Suppressor macrophage treated with lipopolysaccharide for 4 hours (primary cell): Measurements from ENCODE around the gene QTRT2.

Experiments used
- DNase-seq: peaks from one replicate; pipeline ENCODE4 v3.0.0-alpha.2; 2020

Gene QTRT2

DNA sequence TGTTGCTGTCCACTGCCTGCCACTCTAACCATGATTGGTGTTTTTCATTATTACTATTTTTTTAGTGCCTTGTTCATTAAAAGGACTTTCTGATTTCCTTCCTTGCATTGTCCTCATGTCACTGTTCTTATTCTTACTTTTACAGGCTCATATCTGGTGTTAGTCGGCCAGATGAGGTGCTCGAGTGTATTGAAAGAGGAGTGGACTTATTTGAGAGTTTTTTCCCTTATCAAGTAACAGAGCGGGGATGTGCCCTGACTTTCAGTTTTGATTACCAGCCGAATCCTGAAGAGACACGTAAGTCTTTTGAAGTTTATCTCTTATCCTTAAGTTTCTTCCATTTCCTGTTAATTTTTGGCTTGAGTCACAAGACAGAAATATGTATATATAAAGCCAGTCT lies 23.2 kb downstream of the QTRT2 start:
- no peak for DNase-seq

DNA sequence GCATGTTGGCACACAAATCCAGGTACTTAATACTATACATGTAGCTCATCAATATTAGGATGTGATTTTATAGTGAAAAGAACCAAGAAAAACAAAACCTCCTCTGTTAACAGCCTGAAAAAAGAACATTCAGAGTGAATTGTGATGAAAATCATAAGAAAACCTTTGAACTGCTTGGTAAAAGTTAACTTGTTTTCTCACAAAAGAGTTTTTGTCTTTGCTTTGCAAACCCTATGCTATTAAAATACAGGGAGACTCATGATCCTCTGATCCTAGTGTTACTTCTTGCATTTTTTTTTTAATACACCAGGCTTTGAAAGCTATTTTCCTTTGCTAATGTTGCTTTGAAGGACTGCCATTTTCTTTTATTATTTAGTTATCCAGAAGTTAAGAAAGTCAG lies 23.7 kb downstream of the QTRT2 start:
- DNase-seq = no peak

DNA sequence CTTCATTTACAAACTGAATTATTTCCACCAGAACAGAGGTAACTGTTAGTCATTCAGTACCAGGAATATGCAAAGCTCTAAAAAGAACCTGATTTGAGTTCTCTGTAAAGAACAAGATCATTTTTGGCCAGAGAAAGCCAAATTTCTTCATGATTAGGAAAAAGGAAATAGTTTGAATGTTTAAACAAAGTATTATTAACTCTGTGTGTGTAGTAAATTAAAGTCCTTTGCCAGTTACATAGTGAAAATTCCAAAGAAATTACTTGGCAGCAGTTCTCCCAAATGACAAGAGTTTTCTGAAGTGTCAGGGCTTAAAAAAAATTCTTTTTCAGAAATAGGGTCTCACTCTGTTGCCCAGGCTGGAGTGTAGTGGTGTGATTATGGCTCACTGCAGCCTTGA lies 24.5 kb downstream of the QTRT2 start:
- DNase-seq = no peak

- no peak for DNase-seq
Observed at GRCh38 chr3:114083112-114083511, 26.6 kb downstream of the QTRT2 start.

DNA sequence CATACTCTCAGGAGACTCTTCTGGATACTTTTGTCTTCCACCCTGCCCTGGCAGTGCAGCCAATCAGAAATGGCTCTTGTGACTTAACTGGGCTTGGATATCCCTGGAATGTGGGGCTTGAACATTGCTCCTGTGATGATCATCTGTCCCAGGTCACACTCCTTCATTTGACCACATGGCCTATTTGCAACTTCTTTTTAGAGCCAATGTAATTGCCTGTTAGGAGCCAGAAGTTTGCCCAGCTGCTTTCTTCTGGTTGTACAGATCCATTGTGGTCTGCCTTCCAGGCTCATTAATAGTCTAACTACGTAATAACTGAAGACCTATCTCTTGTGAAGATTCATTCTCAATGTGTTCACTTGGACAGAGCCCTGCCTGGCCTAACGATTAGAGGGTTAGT lies 29.8 kb downstream of the QTRT2 start:
- no peak for DNase-seq

- no peak for DNase-seq
Observed at GRCh38 chr3:114089675-114090074, 33.1 kb downstream of the QTRT2 start.

DNA sequence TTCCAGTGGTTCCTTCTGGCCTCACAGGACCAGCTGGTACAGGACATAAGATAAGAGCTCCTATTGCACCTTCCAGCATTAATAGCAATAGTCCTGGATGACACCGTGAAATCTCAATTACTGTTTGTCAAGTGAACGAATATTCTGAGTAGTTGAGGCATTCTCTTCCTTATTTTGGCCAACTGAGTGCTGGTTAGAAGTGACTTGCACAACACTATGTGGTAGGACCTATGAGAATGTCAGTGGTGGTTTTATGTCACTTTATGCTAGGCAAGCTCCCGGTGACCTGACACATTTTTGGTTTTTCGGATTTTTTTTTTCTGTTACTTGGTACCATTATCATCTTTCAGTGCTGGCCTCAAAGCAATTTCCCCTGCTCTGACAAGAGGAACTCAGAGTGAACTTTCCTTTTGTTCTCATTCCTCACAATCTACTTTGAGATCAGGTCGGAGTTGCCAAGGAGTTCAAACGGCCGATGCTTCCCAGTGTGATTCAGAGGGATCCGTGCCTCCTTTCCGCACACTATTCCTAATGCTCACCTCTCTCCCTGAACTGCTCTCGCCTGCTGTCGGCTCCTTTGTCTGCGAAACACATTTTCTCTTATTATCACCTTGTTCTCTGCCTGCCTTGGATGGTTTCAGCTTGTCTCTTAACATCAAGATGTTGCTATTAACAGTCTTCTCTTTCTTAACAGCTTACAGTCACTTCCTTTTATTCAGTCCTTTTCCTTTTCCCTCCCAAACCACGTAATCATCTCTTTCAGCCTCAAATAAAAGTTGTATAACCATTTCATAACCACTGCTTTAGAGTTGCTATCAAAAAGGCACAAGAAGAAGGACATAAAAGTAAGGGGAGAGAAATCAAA lies 35.8 kb downstream of the QTRT2 start:
- peak; percentile 29 for DNase-seq

DNA sequence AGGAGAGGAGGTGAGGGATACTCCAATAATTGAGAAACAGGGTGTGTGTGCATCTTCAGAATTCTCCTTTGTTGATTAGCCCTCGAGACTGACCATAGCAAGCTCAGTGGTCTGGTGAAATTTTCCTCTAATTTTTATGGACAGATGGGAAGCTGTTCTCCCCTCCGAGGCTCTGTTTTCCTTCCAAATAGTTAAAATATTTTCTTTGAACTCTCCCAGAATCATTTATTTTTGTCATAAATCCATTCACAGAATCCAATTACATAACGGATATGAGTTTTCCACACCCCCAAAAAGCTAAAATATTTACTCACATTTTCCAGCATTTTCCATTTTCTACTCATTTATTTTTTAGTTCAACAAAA lies 36.5 kb downstream of the QTRT2 start:
- no peak for DNase-seq

DNA sequence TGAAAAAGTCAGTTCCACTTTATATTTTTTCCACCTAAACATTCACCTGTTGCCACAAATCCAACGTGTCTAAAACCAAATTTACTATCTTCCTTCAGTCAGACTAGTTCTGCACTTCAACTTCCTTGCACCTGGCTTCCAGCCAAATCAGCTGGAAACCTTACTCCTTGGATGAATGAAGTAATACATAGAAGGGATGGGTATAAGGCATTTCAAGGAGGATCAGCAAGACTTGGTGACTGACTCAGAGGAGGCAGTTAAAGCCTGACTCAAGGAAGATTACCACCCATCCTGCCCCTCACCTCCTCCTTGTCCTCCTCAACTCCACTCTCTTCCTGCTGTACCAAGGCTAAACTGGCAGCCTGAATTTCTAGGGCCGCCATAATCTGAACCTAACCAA lies 37.1 kb downstream of the QTRT2 start:
- DNase-seq = no peak

DNA sequence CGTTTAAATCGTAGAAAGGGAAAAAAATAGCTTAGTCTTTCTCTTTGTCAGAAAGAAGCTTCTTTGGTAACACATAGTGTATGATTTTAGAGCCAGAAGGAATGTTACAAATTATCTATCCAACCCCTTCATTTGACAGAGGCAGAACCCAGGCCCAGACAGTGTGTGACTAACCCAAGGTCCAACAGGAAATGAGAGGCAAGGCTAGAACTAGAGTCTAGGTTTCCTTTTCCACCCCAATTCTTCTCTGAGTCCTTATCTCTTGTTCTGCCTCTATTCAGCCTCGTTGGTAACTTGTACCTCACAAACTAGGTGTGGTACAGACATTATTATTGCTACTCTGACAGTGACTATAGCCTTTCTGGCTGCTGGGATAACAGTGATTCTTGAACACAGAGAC lies 39.3 kb downstream of the QTRT2 start:
- no peak for DNase-seq

- DNase-seq = no peak
Observed at GRCh38 chr3:114101101-114101500, 44.6 kb downstream of the QTRT2 start.

- no peak for DNase-seq
Observed at GRCh38 chr3:114103181-114103580, 46.6 kb downstream of the QTRT2 start.

- DNase-seq = no peak
Observed at GRCh38 chr3:114103858-114104257, 47.3 kb downstream of the QTRT2 start.

DNA sequence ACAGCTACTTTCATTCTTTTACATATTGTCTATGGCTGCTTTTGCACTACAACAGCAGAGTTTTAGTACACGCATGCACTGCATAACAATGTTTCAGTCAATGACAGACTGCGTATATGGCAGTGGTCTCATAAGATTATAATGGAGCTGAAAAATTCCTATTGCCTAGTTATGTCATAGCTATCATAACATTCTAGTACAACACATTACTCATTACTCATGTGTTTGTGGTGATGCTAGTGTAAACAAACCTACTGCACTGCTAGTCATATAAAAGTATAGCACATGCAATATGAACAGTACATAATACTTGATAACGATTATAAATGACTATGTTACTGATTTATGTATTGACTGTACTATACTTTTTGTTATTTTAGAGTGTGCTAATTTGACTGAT lies 47.9 kb downstream of the QTRT2 start:
- no peak for DNase-seq

DNA sequence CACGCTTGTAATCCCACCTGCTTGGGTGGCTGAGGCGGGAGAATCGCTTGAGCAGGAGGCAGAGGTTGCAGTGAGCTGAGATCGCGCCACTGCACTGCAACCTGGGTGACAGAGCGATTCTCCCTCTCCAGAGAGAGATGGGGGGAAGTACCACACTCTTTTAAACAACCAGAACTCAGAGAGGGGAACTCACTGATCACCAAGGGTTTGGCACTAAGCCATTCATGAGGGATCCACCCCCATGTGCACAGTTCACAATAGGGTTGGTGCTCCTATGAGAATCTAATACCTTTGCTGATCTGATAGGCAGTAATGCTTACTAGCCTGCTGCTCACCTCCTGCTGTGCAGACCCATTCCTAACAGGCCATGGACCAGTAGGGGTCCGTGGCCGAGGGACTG lies 51.6 kb downstream of the QTRT2 start:
- no peak for DNase-seq

DNA sequence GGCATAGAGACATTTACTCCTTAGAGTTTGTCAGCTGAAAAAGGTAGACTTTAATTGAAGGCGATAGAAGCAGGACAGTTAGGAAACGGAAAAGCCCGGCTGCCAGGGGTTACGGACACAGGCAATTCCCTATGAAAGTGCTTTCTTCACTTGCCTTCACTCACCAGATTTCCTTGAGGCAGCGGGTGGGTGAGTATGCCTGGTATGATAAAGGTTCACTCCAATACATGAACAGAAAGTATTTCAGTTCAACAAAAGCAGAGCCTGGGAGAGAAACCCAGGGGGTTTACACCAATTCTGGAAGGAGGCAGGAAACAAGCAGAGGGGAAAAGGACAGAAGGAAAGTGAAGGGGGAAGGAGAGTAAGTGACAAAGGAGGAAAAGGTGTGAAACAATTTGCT lies 53.9 kb downstream of the QTRT2 start:
- no peak for DNase-seq

DNA sequence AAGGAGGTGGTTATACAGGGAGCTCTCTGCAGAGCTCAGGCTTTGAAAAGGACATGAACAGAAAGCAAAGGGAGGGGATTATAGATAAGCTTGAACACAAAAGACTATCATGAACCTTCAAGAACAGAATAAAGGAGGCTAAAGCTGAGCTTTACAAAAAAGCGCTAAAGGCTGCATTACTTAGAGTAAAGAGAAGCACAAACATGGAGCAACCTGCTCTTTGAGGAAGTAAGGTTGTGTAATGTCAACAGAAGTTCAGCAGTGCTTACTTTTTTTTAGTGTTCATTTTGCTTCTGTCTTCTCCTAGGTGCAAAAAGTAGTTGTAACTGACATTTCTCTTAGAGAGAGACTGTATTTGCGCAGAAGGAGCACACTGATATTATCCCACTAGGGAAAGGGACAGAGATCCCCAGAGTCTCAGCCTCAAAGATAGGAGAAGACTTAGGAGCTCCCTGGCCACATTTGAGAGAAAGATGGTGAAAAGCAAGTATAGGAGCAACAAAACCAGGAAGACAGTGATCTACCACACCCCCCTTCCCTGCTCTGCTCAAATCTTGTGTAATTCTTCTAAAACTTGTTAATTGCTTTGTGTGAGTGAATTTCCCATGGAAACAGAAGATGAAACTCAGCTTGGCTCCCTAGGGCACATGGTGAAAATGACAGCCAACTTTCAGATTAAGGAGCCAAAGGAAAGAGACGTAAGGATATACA lies 54.7 kb downstream of the QTRT2 start:
- peak; percentile 54 for DNase-seq

- no peak for DNase-seq
Observed at GRCh38 chr3:114112696-114113095, 56.2 kb downstream of the QTRT2 start.

DNA sequence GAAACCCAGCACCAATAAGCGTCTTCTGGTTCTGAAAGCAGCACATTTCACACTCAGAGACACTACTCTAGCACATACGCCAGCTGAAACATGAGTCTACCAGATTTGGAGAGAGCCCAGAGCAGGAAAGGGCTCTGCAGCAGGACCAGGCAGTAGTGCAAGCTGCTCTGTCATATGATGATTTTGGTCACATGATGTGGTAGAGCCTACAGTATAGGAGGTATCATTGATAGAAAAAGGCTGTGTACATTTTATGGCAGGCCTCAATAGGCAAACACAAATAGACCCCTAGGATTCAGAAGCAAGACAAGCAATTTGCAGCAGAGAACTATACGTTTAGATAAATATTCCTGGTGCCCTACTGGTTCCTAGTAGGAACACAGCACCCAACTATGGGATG lies 58.2 kb downstream of the QTRT2 start:
- no peak for DNase-seq

- DNase-seq = no peak
Observed at GRCh38 chr3:114115143-114115542, 58.6 kb downstream of the QTRT2 start.

DNA sequence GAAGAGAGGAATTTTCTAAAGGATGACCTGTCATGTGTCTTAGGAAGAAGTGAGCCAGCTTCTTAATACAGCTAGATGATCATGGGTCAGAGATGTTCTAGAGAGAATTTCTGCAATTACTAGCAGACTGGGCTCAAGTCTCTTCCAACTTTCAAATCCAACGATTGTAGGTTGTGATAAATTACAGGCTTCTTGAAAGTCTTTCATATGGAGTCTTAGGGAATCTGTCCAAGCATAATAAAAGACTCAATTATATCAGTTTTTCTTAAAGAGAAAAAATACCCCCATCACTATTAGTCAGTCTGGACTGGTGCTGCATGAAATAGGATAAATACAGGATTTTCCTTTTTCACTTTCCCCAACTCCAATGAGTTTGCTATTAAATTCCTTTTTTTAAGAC lies 63.2 kb downstream of the QTRT2 start:
- no peak for DNase-seq

DNA sequence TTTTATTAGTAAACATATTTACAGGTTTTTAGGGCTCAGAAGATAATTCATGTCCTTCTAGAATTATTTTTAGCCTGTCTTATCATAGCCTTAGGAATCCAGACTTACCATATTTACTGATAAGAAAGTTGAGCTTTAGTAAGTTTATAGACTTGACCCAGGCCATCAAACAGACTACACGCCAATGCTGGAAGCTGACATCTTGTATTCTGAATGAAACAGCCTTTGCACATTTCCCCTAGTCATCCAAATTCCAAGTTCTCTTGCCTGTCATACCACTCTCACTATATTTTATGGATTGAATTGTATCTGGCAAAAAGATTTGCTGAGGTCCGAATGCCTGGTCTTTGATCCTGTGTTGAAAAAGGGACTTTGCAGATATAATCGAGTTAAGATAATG lies 63.7 kb downstream of the QTRT2 start:
- DNase-seq = no peak

DNA sequence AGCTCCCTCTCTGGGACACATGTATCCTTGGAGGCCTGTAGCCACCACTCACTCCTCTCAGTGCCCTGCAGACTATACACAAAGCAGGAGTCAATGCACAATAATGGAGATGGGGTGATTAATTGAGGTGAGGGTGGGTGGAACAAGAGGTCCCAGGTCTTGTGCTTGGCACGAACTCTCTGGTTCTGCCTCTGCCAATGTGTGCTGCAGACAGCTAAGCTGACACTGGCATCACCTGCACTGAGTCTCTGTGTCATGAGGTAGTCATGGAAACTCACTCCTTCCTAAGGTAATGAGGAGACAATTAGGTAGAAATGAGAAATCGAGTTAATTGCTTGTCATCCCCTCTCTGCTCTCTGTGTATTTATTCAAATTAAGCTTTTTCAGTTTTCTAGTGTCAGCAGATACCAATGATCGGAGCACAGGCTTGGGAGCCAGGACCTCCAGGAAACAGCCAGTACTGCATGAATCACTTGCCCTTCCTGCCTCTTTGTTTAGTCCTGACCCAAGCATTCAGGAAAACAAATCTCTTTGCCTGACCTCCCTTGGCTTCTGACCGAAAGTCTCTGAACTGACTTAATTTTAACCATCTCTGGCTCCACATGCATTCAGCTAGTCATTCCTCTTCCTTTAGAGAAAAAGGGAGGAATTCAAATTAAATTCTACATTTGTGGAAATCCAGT lies 65.6 kb downstream of the QTRT2 start:
- DNase-seq = no peak

- DNase-seq = no peak
Observed at GRCh38 chr3:114126461-114126860, 69.9 kb downstream of the QTRT2 start.
